Neutrophil (primary cell): ENCODE data around the gene VMAC.

ENCODE experiments used
- H3K27ac ChIP-seq: fragments of 200-600 bp; sonication (generic); 2 replicates; pipeline ENCODE4 v1.5.1; 2016; ENCODE audit warnings: mild to moderate bottlenecking, moderate library complexity
- H3K27me3 ChIP-seq: fragments of 200-600 bp; sonication (generic); 2 replicates; pipeline ENCODE4 v1.6.0; 2016; ENCODE audit warnings: mild to moderate bottlenecking
- H3K36me3 ChIP-seq: fragments of 200-600 bp; sonication (generic); 2 replicates; pipeline ENCODE4 v1.5.1; 2017
- H3K4me1 ChIP-seq, 2 experiments: fragments of 200-600 bp in 1 of 2; sonication (generic) in 1 of 2; 1 replicate in 1 of 2; 2 replicates in 1 of 2; pipeline versions ENCODE4 v1.5.1 to v1.6.1; 2013 to 2016; ENCODE audit warnings: low read depth in 1 of 2, low read length in 1 of 2, mild to moderate bottlenecking in 1 of 2, moderate library complexity in 1 of 2; ENCODE audit not compliant: control insufficient read depth in 1 of 2, insufficient read depth in 1 of 2
- H3K4me3 ChIP-seq, 2 experiments: fragments of 200-600 bp in 1 of 2; sonication (generic) in 1 of 2; 1 replicate in 1 of 2; 2 replicates in 1 of 2; pipeline ENCODE4 v1.5.1; 2013 to 2016; ENCODE audit warnings: low read depth in 1 of 2, low read length in 1 of 2, mild to moderate bottlenecking in 1 of 2, moderate library complexity in 1 of 2
- H3K9me3 ChIP-seq: fragments of 200-600 bp; sonication (generic); 2 replicates; pipeline ENCODE4 v1.5.1; 2016
- CTCF ChIP-seq: fragments of 200-600 bp; sonication (generic); IDR thresholded peaks from 2 replicates; pipeline ENCODE4 v1.5.1; 2016; ENCODE audit warnings: antibody characterized with exemption

Gene VMAC

DNA sequence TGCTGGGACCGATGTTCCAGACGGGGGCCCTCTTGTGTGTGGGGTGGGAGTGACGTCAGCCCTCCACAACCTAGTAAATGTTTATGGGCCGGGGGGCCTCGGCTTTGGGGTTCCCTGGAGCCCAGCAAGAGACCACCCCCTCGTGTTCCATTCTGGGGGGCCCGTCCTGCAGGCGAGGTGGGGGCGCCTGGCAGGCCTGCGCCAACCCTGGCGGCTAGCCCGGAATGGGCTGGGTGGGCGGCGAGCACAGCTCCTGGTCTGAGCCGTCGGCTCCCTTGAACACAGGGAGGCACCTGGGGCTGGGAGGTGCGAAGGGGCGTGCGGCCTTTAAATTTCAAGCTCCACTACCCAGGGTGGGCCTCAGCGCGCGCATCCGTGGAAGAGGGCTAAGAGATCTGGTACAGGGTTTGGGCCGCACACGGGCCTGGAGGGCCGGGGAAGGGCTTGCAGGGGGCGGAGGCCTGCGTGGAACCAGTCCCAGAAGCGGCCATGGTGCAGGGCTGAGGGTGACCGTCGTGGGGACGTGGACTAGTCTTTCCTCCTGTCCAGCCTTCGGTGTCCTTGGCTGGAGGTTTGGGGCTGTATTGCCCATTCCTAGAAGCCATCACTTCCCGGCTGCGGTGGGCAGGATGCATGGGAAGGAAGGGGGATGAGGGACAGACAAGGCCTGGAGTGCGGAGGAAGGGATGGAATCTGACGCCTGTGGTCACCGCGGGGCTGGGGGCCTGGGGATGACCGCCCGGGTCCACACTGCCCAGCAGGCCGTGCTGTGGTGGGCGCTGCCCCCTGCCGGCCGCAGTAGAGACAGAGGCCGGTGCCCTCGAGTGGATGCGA lies 12.5 kb upstream of the VMAC start:
- Histone ChIP-seq H3K27ac (no peak overlapping the region), H3K27me3 (peaks cover 41% of the 10 kb centered on the region)
- TF ChIP-seq CTCF: no peak

DNA sequence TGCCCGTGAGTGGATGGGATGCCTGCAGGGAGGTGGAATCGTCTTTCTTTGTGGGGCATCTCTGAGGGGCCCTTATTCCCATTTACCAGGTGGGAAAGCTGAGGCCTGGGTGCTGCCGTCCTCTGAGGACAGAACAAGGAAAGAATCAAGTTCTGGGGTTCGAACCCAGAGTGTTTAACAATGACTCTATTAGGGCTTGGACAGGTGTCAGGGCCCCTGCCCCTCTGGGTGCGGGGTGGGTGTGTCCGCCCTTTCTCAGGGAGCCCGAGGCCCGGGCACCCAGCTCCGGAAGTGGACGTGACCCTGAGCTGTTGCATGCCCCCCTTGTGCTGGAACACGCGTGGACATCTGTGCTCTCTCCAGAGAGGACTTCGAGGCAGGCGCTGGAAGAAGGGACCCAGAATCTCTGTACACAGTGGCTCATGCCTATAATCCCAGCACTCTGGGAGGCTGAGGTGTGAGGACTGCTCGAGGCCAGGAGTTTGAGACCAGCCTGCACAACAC lies 11.8 kb upstream of the VMAC start:
- no peaks in the 10 kb centered on the region for H3K9me3 ChIP-seq
- TF ChIP-seq CTCF: no peak
- no peak overlapping the region for H3K27ac ChIP-seq
- peaks cover 41% of the 10 kb centered on the region for H3K27me3 ChIP-seq
- no peaks in the 10 kb centered on the region for H3K4me1 ChIP-seq
- peaks cover 34% of the 10 kb centered on the region for H3K36me3 ChIP-seq
- no peak overlapping the region for H3K4me3 ChIP-seq

More for the DNA sequence above, 12.5 kb upstream of the VMAC start:
- Histone ChIP-seq H3K36me3 (peaks cover 34% of the 10 kb centered on the region), H3K4me1 (no peaks in the 10 kb centered on the region), H3K9me3 (no peaks in the 10 kb centered on the region), H3K4me3 (no peak overlapping the region)

- no peak for TF ChIP-seq CTCF
- no peak overlapping the region for H3K4me3 ChIP-seq
- H3K27me3 ChIP-seq: peaks cover 40% of the 10 kb centered on the region
- no peak overlapping the region for H3K27ac ChIP-seq
- H3K4me1 ChIP-seq: no peaks in the 10 kb centered on the region
- H3K36me3 ChIP-seq: peaks cover 34% of the 10 kb centered on the region
- no peaks in the 10 kb centered on the region for H3K9me3 ChIP-seq
Observed at GRCh38 chr19:5893296-5893903, 11.3 kb upstream of the VMAC start.

GRCh38 chr19:5893907-5894703 lies 10.6 kb upstream of the VMAC start:
- TF ChIP-seq CTCF: no peak
- H3K27ac ChIP-seq: no peak overlapping the region
- no peaks in the 10 kb centered on the region for H3K4me1 ChIP-seq
- no peak overlapping the region for H3K4me3 ChIP-seq
- no peaks in the 10 kb centered on the region for H3K9me3 ChIP-seq
- H3K27me3 ChIP-seq: peaks cover 37% of the 10 kb centered on the region
- peaks cover 34% of the 10 kb centered on the region for H3K36me3 ChIP-seq

GRCh38 chr19:5894704-5895349 lies 9.8 kb upstream of the VMAC start:
- peaks cover 34% of the 10 kb centered on the region for H3K36me3 ChIP-seq
- H3K27ac ChIP-seq: no peak overlapping the region

More at GRCh38 chr19:5894704-5895349, 9.8 kb upstream of the VMAC start:
- Histone ChIP-seq H3K4me3 (no peak overlapping the region), H3K27me3 (peaks cover 31% of the 10 kb centered on the region), H3K9me3 (no peaks in the 10 kb centered on the region), H3K4me1 (no peaks in the 10 kb centered on the region)
- TF ChIP-seq CTCF: no peak
